WTC11 (cell line): ENCODE data around the gene SDR42E2. TPM values are rescaled to one million over a fixed set of nuclear protein-coding genes. Genes with fewer than 3 reads are reported as not detected.

Experiments
- ATAC-seq: fragments of 200-7000 bp; cut with Tn5 transposase; 2 replicates; pipeline ENCODE4 v1.10.0; 2021; ENCODE audit warnings: mild to moderate bottlenecking, moderate library complexity
- CTCF ChIA-PET: fragments of 300-600 bp; sonication (Branson Sonifier 250); formaldehyde crosslinking; loops from one replicate; lab custom pipeline; 2021; ENCODE audit warnings: antibody characterized with exemption; lab: Charles Lee
- POLR2A ChIA-PET: fragments of 350-600 bp; sonication (Branson Sonifier 250); formaldehyde crosslinking; loops from one replicate; lab custom pipeline; 2021; ENCODE audit warnings: antibody characterized with exemption; lab: Charles Lee
- DNase-seq: peaks from one replicate; pipeline ENCODE4 v3.0.0; 2021; ENCODE audit warnings: low spot score
- H3K27ac Mint-ChIP-seq: 2 replicates; pipeline ENCODE4 v1.8.0; 2021; ENCODE audit warnings: mixed read lengths
- H3K27me3 Mint-ChIP-seq: 2 replicates; pipeline ENCODE4 v1.8.0; 2021; ENCODE audit warnings: low read depth, mild to moderate bottlenecking, moderate library complexity, mixed read lengths
- H3K36me3 Mint-ChIP-seq: 2 replicates; pipeline ENCODE4 v1.8.0; 2021; ENCODE audit warnings: mixed read lengths
- H3K4me1 Mint-ChIP-seq: 2 replicates; pipeline ENCODE4 v1.8.0; 2022; ENCODE audit warnings: mixed read lengths
- H3K4me3 Mint-ChIP-seq: 2 replicates; pipeline ENCODE4 v1.8.0; 2021; ENCODE audit warnings: mild to moderate bottlenecking, moderate library complexity, mixed read lengths
- H3K9me3 Mint-ChIP-seq: 2 replicates; pipeline ENCODE4 v1.8.0; 2021; ENCODE audit warnings: mixed read lengths
- EMX1 ChIP-seq: fragments of 250-450 bp; sonication (Bioruptor Pico); IDR thresholded peaks from 2 replicates; pipeline ENCODE4 v1.8.0; 2021; ENCODE audit warnings: mild to moderate bottlenecking
- ESRRA ChIP-seq: sonication (generic); formaldehyde crosslinking; IDR thresholded peaks from 2 replicates; pipeline ENCODE4 v1.8.1; 2022; ENCODE audit warnings: mild to moderate bottlenecking, missing genetic modification reagents, borderline replicate concordance
- FOXP1 ChIP-seq: sonication (generic); formaldehyde crosslinking; IDR thresholded peaks from 2 replicates; pipeline ENCODE4 v1.8.0; 2022; ENCODE audit warnings: missing genetic modification reagents, mild to moderate bottlenecking, moderate library complexity, borderline replicate concordance
- IRF2 ChIP-seq: sonication (generic); formaldehyde crosslinking; IDR thresholded peaks from 2 replicates; pipeline ENCODE4 v1.8.0; 2022; ENCODE audit warnings: low read depth, missing genetic modification reagents, borderline replicate concordance
- KAT7 ChIP-seq: sonication (generic); formaldehyde crosslinking; IDR thresholded peaks from 2 replicates; pipeline ENCODE4 v1.8.1; 2023; ENCODE audit warnings: missing genetic modification reagents, mild to moderate bottlenecking, borderline replicate concordance
- MYBL2 ChIP-seq: sonication (generic); formaldehyde crosslinking; IDR thresholded peaks from 2 replicates; pipeline ENCODE4 v1.8.1; 2023; ENCODE audit warnings: mild to moderate bottlenecking, moderate library complexity, missing genetic modification reagents
- NFE2L1 ChIP-seq: sonication (generic); formaldehyde crosslinking; IDR thresholded peaks from 2 replicates; pipeline ENCODE4 v1.8.1; 2023; ENCODE audit warnings: missing genetic modification reagents
- NFYB ChIP-seq: sonication (generic); formaldehyde crosslinking; conservative IDR thresholded peaks from 2 replicates; pipeline ENCODE4 v1.8.0; 2022; ENCODE audit warnings: low read depth, missing genetic modification reagents
- PRDM15 ChIP-seq: sonication (generic); formaldehyde crosslinking; IDR thresholded peaks from 2 replicates; pipeline ENCODE4 v1.8.0; 2022; ENCODE audit warnings: missing genetic modification reagents
- PRRX2 ChIP-seq: fragments of 250-450 bp; sonication (Bioruptor Pico); IDR thresholded peaks from 2 replicates; pipeline ENCODE4 v1.8.0; 2021; ENCODE audit warnings: mild to moderate bottlenecking
- SMAD4 ChIP-seq: sonication (generic); formaldehyde crosslinking; IDR thresholded peaks from 2 replicates; pipeline ENCODE4 v1.8.0; 2022; ENCODE audit warnings: mild to moderate bottlenecking, missing genetic modification reagents
- SOX15 ChIP-seq: fragments of 250-450 bp; sonication (Bioruptor Pico); IDR thresholded peaks from 2 replicates; pipeline ENCODE4 v1.9.0; 2021; ENCODE audit warnings: mild to moderate bottlenecking
- TCF7 ChIP-seq: sonication (generic); formaldehyde crosslinking; IDR thresholded peaks from 2 replicates; pipeline ENCODE4 v1.8.0; 2022; ENCODE audit warnings: mild to moderate bottlenecking, low read depth, missing genetic modification reagents, moderate library complexity
- TEAD4 ChIP-seq: sonication (generic); formaldehyde crosslinking; IDR thresholded peaks from 2 replicates; pipeline ENCODE4 v1.8.0; 2022; ENCODE audit warnings: mild to moderate bottlenecking, missing genetic modification reagents
- TP53 ChIP-seq: sonication (generic); formaldehyde crosslinking; IDR thresholded peaks from 2 replicates; pipeline ENCODE4 v1.8.1; 2023; ENCODE audit warnings: mild to moderate bottlenecking, missing genetic modification reagents
- ZNF121 ChIP-seq: sonication (generic); formaldehyde crosslinking; IDR thresholded peaks from 2 replicates; pipeline ENCODE4 v1.8.0; 2023; ENCODE audit warnings: missing genetic modification reagents
- ZNF423 ChIP-seq: fragments of 250-450 bp; sonication (Bioruptor Pico); IDR thresholded peaks from 2 replicates; pipeline ENCODE4 v2.1.2; 2022; ENCODE audit warnings: mild to moderate bottlenecking, moderate library complexity
- ZNF671 ChIP-seq: fragments of 250-450 bp; sonication (Bioruptor Pico); IDR thresholded peaks from 2 replicates; pipeline ENCODE4 v1.8.0; 2021; ENCODE audit warnings: mild to moderate bottlenecking
- total RNA-seq: library from RNA; stranded (reverse); gene quantifications from 3 replicates; pipeline ENCODE4 v1.2.3, GENCODE V29; 2021
- TF ChIP-seq, protein P1 (sequence below): fragments of 250-450 bp; sonication (Bioruptor Pico); conservative IDR thresholded peaks from 2 replicates; pipeline ENCODE4 v1.9.0; 2021; ENCODE audit warnings: mild to moderate bottlenecking
- TF ChIP-seq, protein P2 (sequence below): sonication (generic); formaldehyde crosslinking; IDR thresholded peaks from 2 replicates; pipeline ENCODE4 v1.8.1; 2022; ENCODE audit warnings: missing genetic modification reagents, borderline replicate concordance
- TF ChIP-seq, protein P3 (sequence below): sonication (generic); formaldehyde crosslinking; IDR thresholded peaks from 2 replicates; pipeline ENCODE4 v1.8.1; 2023; ENCODE audit warnings: mild to moderate bottlenecking, missing genetic modification reagents, borderline replicate concordance
- TF ChIP-seq, protein P4 (sequence below): fragments of 200-600 bp; IDR thresholded peaks from 2 replicates; pipeline ENCODE4 v1.8.0; 2022; ENCODE audit warnings: antibody characterized with exemption

The SDR42E2 gene
- total RNA-seq, 1 experiment from 2014 or later, result 0.13 TPM

DNA sequence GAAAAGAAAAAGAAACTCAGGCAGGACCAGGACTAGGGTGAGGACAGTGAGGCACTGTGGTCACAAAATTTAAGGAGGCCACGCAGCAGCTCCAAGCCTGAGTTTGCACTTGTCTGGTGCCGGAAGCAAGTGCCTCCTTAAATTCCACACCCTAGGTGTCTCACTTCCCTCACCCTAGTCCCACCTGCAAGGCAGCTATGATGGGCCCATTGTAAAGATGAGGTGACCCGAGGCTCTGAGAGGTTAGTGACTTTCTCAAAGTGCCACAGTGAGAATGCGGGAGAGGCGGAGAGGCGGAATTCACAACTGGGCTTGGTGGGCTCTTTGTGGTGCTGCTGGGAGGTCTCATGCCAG lies 22.3 kb downstream of the SDR42E2 start:
- POLR2A ChIA-PET, result no interaction called here
- no peaks in the 10 kb centered on the region for H3K9me3 Mint-ChIP-seq
- H3K4me1 Mint-ChIP-seq, result peaks cover 18% of the 10 kb centered on the region
- CTCF ChIA-PET, result interaction anchor here (0.6 to 2.9 kb wide), 23 partner anchors 10 to 183 kb away, joined by 3 to 11 read pairs (median 4); partner anchors contain the start of gene MOSMO
- peaks cover 10% of the 10 kb centered on the region for H3K27me3 Mint-ChIP-seq
- ATAC-seq (no peak), DNase-seq (no peak)
- H3K4me3 Mint-ChIP-seq, result no peak overlapping the region
- TF ChIP-seq EMX1 (CRISPR knock-in tag) (no peak), SOX15 (CRISPR knock-in tag) (no peak), NFYB (CRISPR knock-in tag) (no peak), PRRX2 (CRISPR knock-in tag) (no peak), ESRRA (CRISPR knock-in tag) (no peak), ZNF423 (CRISPR knock-in tag) (no peak), NFE2L1 (CRISPR knock-in tag) (no peak), KAT7 (CRISPR knock-in tag) (no peak), IRF2 (CRISPR knock-in tag) (no peak), TEAD4 (CRISPR knock-in tag) (no peak), TCF7 (no peak), ZNF671 (CRISPR knock-in tag) (no peak), SMAD4 (no peak), TP53 (CRISPR knock-in tag) (no peak), FOXP1 (no peak), MYBL2 (CRISPR knock-in tag) (no peak), ZNF121 (CRISPR knock-in tag) (no peak)
- TF ChIP-seq, protein P1, sequence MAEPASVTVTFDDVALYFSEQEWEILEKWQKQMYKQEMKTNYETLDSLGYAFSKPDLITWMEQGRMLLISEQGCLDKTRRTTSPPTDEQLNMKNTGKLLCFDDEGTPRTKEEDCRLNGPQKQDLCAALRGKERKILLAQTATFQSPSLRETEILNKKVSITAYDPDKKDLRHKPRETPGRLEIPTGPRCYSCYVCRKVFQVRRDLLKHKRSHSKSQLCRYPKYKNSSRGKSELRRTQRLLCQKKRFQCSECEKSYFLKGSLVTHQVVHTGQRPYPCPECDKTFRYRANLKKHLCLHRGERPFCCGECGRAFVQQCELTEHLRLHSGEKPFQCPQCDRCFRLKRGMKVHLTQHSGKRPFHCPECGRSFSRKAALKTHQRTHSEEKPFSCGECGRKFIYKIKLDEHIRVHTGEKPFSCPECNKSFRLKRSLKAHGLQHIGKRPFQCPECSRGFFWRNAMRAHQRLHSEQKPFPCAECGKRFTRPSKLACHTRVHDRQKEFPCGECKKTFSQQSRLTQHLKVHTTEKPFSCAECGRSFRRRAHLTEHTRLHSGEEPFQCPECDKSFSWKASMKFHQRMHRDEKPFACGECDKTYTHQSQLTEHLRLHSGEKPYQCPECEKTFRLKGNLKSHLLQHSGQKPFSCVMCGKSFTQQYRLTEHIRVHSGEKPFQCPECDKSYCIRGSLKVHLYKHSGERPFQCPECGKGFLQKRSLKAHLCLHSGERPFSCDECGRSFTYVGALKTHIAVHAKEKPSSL (CRISPR knock-in tag), result no peak
- TF ChIP-seq, protein P2, sequence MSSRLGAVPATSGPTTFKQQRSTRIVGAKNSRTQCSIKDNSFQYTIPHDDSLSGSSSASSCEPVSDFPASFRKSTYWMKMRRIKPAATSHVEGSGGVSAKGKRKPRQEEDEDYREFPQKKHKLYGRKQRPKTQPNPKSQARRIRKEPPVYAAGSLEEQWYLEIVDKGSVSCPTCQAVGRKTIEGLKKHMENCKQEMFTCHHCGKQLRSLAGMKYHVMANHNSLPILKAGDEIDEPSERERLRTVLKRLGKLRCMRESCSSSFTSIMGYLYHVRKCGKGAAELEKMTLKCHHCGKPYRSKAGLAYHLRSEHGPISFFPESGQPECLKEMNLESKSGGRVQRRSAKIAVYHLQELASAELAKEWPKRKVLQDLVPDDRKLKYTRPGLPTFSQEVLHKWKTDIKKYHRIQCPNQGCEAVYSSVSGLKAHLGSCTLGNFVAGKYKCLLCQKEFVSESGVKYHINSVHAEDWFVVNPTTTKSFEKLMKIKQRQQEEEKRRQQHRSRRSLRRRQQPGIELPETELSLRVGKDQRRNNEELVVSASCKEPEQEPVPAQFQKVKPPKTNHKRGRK (CRISPR knock-in tag), result no peak
- TF ChIP-seq, protein P3, sequence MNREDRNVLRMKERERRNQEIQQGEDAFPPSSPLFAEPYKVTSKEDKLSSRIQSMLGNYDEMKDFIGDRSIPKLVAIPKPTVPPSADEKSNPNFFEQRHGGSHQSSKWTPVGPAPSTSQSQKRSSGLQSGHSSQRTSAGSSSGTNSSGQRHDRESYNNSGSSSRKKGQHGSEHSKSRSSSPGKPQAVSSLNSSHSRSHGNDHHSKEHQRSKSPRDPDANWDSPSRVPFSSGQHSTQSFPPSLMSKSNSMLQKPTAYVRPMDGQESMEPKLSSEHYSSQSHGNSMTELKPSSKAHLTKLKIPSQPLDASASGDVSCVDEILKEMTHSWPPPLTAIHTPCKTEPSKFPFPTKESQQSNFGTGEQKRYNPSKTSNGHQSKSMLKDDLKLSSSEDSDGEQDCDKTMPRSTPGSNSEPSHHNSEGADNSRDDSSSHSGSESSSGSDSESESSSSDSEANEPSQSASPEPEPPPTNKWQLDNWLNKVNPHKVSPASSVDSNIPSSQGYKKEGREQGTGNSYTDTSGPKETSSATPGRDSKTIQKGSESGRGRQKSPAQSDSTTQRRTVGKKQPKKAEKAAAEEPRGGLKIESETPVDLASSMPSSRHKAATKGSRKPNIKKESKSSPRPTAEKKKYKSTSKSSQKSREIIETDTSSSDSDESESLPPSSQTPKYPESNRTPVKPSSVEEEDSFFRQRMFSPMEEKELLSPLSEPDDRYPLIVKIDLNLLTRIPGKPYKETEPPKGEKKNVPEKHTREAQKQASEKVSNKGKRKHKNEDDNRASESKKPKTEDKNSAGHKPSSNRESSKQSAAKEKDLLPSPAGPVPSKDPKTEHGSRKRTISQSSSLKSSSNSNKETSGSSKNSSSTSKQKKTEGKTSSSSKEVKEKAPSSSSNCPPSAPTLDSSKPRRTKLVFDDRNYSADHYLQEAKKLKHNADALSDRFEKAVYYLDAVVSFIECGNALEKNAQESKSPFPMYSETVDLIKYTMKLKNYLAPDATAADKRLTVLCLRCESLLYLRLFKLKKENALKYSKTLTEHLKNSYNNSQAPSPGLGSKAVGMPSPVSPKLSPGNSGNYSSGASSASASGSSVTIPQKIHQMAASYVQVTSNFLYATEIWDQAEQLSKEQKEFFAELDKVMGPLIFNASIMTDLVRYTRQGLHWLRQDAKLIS, result no peak
- H3K36me3 Mint-ChIP-seq, result no peaks in the 10 kb centered on the region
- no peak overlapping the region for H3K27ac Mint-ChIP-seq

DNA sequence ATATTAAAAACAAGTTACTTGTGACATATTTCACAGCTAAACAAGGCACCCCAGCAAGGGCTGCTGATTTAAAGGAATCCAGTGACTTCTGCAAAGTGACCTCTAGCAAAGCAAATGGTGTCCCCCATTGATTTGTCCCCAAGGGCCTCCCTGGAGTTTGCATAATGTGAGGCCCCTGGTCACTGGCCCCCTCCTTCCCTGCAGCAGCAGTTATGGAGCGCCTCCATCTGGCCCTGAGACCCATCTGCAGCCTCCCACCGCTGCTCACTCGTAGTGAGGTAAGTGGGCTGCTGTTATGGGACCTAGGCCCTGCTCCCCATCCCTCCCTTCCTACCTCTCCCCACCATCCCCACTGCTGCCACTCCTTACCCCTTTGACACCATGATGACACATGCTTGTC lies 24.2 kb downstream of the SDR42E2 start:
- POLR2A ChIA-PET, result no interaction called here
- Mint-ChIP-seq H3K4me3 (no peak overlapping the region), H3K36me3 (no peaks in the 10 kb centered on the region), H3K27me3 (peaks cover 15% of the 10 kb centered on the region), H3K27ac (no peak overlapping the region), H3K4me1 (peaks cover 21% of the 10 kb centered on the region), H3K9me3 (no peaks in the 10 kb centered on the region)
- DNase-seq (peak; percentile 80), ATAC-seq (no peak)
- CTCF ChIA-PET, result interaction anchor here (0.6 to 4.6 kb wide), 13 partner anchors 10 to 188 kb away, joined by 3 to 53 read pairs (median 4); partner anchors contain the start of genes MOSMO and PDZD9
- TF ChIP-seq, protein P4, sequence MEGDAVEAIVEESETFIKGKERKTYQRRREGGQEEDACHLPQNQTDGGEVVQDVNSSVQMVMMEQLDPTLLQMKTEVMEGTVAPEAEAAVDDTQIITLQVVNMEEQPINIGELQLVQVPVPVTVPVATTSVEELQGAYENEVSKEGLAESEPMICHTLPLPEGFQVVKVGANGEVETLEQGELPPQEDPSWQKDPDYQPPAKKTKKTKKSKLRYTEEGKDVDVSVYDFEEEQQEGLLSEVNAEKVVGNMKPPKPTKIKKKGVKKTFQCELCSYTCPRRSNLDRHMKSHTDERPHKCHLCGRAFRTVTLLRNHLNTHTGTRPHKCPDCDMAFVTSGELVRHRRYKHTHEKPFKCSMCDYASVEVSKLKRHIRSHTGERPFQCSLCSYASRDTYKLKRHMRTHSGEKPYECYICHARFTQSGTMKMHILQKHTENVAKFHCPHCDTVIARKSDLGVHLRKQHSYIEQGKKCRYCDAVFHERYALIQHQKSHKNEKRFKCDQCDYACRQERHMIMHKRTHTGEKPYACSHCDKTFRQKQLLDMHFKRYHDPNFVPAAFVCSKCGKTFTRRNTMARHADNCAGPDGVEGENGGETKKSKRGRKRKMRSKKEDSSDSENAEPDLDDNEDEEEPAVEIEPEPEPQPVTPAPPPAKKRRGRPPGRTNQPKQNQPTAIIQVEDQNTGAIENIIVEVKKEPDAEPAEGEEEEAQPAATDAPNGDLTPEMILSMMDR, result peak; percentile 43; the same call in 1 of the 2 replicates
- no peak for TF ChIP-seq PRDM15 (CRISPR knock-in tag)
